ENCODE results near the gene UBR7. TPM values are rescaled to one million over a fixed set of nuclear protein-coding genes. Genes with fewer than 3 reads are reported as not detected.
"Not testable (repeated sequence)": the region's sequence is repeated elsewhere in the genome, so short reads cannot be mapped to it uniquely, and the experiment has no call there.

Gene UBR7
- total and polyA plus RNA-seq, 9 donors: 20.6 to 29.5 (median 25.3) TPM

GRCh38 chr14:93223565-93223964 is 16.5 kb downstream of the UBR7 start:
- Histone ChIP-seq H3K27me3 (ENCODE audit: control insufficient read depth, insufficient read depth, low read length) (no peaks in the 10 kb centered on the region), H3K27ac (ENCODE audit: low read length) (no peak overlapping the region), H3K9me3 (replicated peaks; ENCODE audit: control insufficient read depth, low read depth, low read length) (no peaks in the 10 kb centered on the region), H3K4me1 (ENCODE audit: control insufficient read depth, insufficient read depth, low read length) (no peaks in the 10 kb centered on the region), H3K36me3 (ENCODE audit: control insufficient read depth, insufficient read depth, low read length) (peaks cover 51% of the 10 kb centered on the region), H3K4me3 (ENCODE audit: low read length) (no peak overlapping the region)
- 95% methylated on average over 23 of the region's 27 CpGs for WGBS (ENCODE audit: insufficient coverage)
- no peak for DNase-seq

- Histone ChIP-seq H3K36me3 (ENCODE audit: control insufficient read depth, insufficient read depth, low read length) (peaks cover 35% of the 10 kb centered on the region), H3K27me3 (ENCODE audit: control insufficient read depth, insufficient read depth, low read length) (no peaks in the 10 kb centered on the region), H3K9me3 (replicated peaks; ENCODE audit: control insufficient read depth, low read depth, low read length) (no peaks in the 10 kb centered on the region), H3K4me1 (ENCODE audit: control insufficient read depth, insufficient read depth, low read length) (peaks cover 3% of the 10 kb centered on the region), H3K27ac (ENCODE audit: low read length) (no peak overlapping the region), H3K4me3 (ENCODE audit: low read length) (no peak overlapping the region)
- DNase-seq: no peak
- 100% methylated on average over 3 of the region's 8 CpGs for WGBS (ENCODE audit: insufficient coverage)
These were observed 21.5 kb downstream of the UBR7 start for GRCh38 chr14:93228550-93228949.

- Histone ChIP-seq H3K4me1 (ENCODE audit: control insufficient read depth, insufficient read depth, low read length) (peaks cover 3% of the 10 kb centered on the region), H3K27me3 (ENCODE audit: control insufficient read depth, insufficient read depth, low read length) (no peaks in the 10 kb centered on the region), H3K4me3 (ENCODE audit: low read length) (no peak overlapping the region), H3K9me3 (replicated peaks; ENCODE audit: control insufficient read depth, low read depth, low read length) (no peaks in the 10 kb centered on the region), H3K36me3 (ENCODE audit: control insufficient read depth, insufficient read depth, low read length) (peaks cover 26% of the 10 kb centered on the region), H3K27ac (ENCODE audit: low read length) (no peak overlapping the region)
- WGBS (ENCODE audit: insufficient coverage): 95% methylated on average over 16 of the region's 16 CpGs
- no peak for DNase-seq
These were observed 23.5 kb downstream of the UBR7 start for GRCh38 chr14:93230539-93230938.

GRCh38 chr14:93231129-93231979 is 24.3 kb downstream of the UBR7 start:
- 55% methylated on average over 39 of the region's 39 CpGs for WGBS (ENCODE audit: insufficient coverage)
- DNase-seq: peak; percentile 19

GRCh38 chr14:93232159-93232558 is 25.1 kb downstream of the UBR7 start:
- Histone ChIP-seq H3K9me3 (replicated peaks; ENCODE audit: control insufficient read depth, low read depth, low read length) (no peaks in the 10 kb centered on the region), H3K36me3 (ENCODE audit: control insufficient read depth, insufficient read depth, low read length) (peaks cover 14% of the 10 kb centered on the region), H3K4me1 (ENCODE audit: control insufficient read depth, insufficient read depth, low read length) (peaks cover 3% of the 10 kb centered on the region), H3K27ac (ENCODE audit: low read length) (no peak overlapping the region), H3K4me3 (ENCODE audit: low read length) (no peak overlapping the region), H3K27me3 (ENCODE audit: control insufficient read depth, insufficient read depth, low read length) (no peaks in the 10 kb centered on the region)
- WGBS (ENCODE audit: insufficient coverage): 69% methylated on average over 17 of the region's 17 CpGs
- no peak for DNase-seq

More at GRCh38 chr14:93231129-93231979, 24.3 kb downstream of the UBR7 start:
- Histone ChIP-seq H3K4me1 (ENCODE audit: control insufficient read depth, insufficient read depth, low read length) (peaks cover 3% of the 10 kb centered on the region), H3K9me3 (replicated peaks; ENCODE audit: control insufficient read depth, low read depth, low read length) (no peaks in the 10 kb centered on the region), H3K27ac (ENCODE audit: low read length) (no peak overlapping the region), H3K4me3 (ENCODE audit: low read length) (peak overlapping the region; percentile 26), H3K27me3 (ENCODE audit: control insufficient read depth, insufficient read depth, low read length) (no peaks in the 10 kb centered on the region), H3K36me3 (ENCODE audit: control insufficient read depth, insufficient read depth, low read length) (peaks cover 19% of the 10 kb centered on the region)

- H3K4me3 ChIP-seq (ENCODE audit: low read length); H3K27me3 ChIP-seq (ENCODE audit: control insufficient read depth, insufficient read depth, low read length); H3K9me3 ChIP-seq (replicated peaks; ENCODE audit: control insufficient read depth, low read depth, low read length); H3K36me3 ChIP-seq (ENCODE audit: control insufficient read depth, insufficient read depth, low read length); H3K27ac ChIP-seq (ENCODE audit: low read length); H3K4me1 ChIP-seq (ENCODE audit: control insufficient read depth, insufficient read depth, low read length); DNase-seq: not testable (repeated sequence)
- WGBS (ENCODE audit: insufficient coverage): no CpG with 5 or more reads among the region's 5 CpGs
These were observed 26.0 kb downstream of the UBR7 start for GRCh38 chr14:93233078-93233477.

GRCh38 chr14:93234798-93235197 is 27.7 kb downstream of the UBR7 start:
- H3K27ac ChIP-seq (ENCODE audit: low read length): no peak overlapping the region
- H3K4me1 ChIP-seq (ENCODE audit: control insufficient read depth, insufficient read depth, low read length): peaks cover 3% of the 10 kb centered on the region
- H3K36me3 ChIP-seq (ENCODE audit: control insufficient read depth, insufficient read depth, low read length): peaks cover 1% of the 10 kb centered on the region
- 42% methylated on average over 10 of the region's 10 CpGs for WGBS (ENCODE audit: insufficient coverage)
- H3K27me3 ChIP-seq (ENCODE audit: control insufficient read depth, insufficient read depth, low read length): no peaks in the 10 kb centered on the region
- DNase-seq: no peak
- no peak overlapping the region for H3K4me3 ChIP-seq (ENCODE audit: low read length)
- H3K9me3 ChIP-seq (replicated peaks; ENCODE audit: control insufficient read depth, low read depth, low read length): no peaks in the 10 kb centered on the region

- peaks cover 35% of the 10 kb centered on the region for H3K36me3 ChIP-seq (ENCODE audit: control insufficient read depth, insufficient read depth, low read length)
- H3K27ac ChIP-seq (ENCODE audit: low read length): no peak overlapping the region
These were observed 33.0 kb downstream of the UBR7 start for GRCh38 chr14:93239869-93240677.

GRCh38 chr14:93240678-93241000 is 33.6 kb downstream of the UBR7 start:
- Histone ChIP-seq H3K4me3 (ENCODE audit: low read length) (no peak overlapping the region), H3K27ac (ENCODE audit: low read length) (no peak overlapping the region), H3K36me3 (ENCODE audit: control insufficient read depth, insufficient read depth, low read length) (peaks cover 40% of the 10 kb centered on the region), H3K4me1 (ENCODE audit: control insufficient read depth, insufficient read depth, low read length) (no peaks in the 10 kb centered on the region), H3K27me3 (ENCODE audit: control insufficient read depth, insufficient read depth, low read length) (no peaks in the 10 kb centered on the region), H3K9me3 (replicated peaks; ENCODE audit: control insufficient read depth, low read depth, low read length) (no peaks in the 10 kb centered on the region)
- no CpG with 5 or more reads among the region's 3 CpGs for WGBS (ENCODE audit: insufficient coverage)
- no peak for DNase-seq

More at GRCh38 chr14:93239869-93240677, 33.0 kb downstream of the UBR7 start:
- Histone ChIP-seq H3K27me3 (ENCODE audit: control insufficient read depth, insufficient read depth, low read length) (no peaks in the 10 kb centered on the region), H3K9me3 (replicated peaks; ENCODE audit: control insufficient read depth, low read depth, low read length) (no peaks in the 10 kb centered on the region), H3K4me1 (ENCODE audit: control insufficient read depth, insufficient read depth, low read length) (no peaks in the 10 kb centered on the region), H3K4me3 (ENCODE audit: low read length) (no peak overlapping the region)
- WGBS (ENCODE audit: insufficient coverage): 95% methylated on average over 15 of the region's 25 CpGs
- DNase-seq: no peak

- peaks cover 61% of the 10 kb centered on the region for H3K36me3 ChIP-seq (ENCODE audit: control insufficient read depth, insufficient read depth, low read length)
- no peak for DNase-seq
- H3K4me3 ChIP-seq (ENCODE audit: low read length): no peak overlapping the region
- H3K9me3 ChIP-seq (replicated peaks; ENCODE audit: control insufficient read depth, low read depth, low read length): no peaks in the 10 kb centered on the region
- H3K4me1 ChIP-seq (ENCODE audit: control insufficient read depth, insufficient read depth, low read length): no peaks in the 10 kb centered on the region
- 89% methylated on average over 6 of the region's 10 CpGs for WGBS (ENCODE audit: insufficient coverage)
- no peaks in the 10 kb centered on the region for H3K27me3 ChIP-seq (ENCODE audit: control insufficient read depth, insufficient read depth, low read length)
- no peak overlapping the region for H3K27ac ChIP-seq (ENCODE audit: low read length)
These were observed 38.8 kb downstream of the UBR7 start for GRCh38 chr14:93245764-93246420.

Measured in muscle of leg (tissue), 11 donors.